ENCODE data around the gene OAS2.

DNA sequence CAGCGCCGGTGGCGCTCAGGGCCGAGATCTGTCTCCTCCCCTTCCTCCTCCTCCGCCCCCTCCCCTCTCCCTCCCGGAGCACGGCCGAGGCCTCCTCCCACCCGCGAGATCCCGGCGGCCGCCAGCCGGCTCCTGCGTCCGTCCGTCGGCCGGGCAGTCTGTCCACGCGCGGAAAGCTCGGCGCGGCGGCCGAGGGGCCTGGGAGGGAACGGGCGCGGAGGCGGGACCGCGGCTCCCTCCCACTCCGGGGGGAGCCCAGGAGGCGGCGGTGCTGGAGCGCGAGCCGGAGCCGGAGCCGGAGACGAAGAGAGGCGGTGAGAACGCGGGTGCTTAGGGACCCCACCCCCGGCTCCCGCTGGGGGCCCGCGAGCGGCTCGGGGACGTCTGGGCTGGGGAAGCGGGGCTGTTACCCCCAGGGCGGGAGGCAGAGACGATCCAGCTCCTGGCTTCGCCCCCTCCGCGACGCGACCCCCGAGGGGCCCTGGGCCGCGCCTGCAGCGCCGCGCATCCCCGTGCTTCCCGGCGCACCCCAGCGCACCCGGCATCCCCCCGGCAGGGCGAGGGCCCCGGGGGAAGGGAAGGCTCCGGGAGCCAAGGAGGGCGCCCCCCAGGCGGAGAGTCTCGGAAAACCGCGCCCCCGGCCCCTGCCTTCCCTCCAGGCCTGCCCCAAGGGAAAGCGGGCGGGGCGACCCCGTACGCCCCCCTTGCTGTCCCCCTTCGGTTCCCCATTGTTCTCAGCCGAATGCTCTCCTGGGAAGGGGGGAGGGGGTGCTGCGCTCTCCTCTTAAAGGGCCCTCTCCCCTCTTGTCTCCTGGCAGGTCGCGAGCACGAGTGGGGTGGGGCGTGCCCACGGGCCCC, 78.5 kb downstream of the OAS2 start, which contains the start of gene DTX1:
- TF ChIP-seq, protein P1, sequence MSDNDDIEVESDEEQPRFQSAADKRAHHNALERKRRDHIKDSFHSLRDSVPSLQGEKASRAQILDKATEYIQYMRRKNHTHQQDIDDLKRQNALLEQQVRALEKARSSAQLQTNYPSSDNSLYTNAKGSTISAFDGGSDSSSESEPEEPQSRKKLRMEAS (IDR thresholded peaks at IDR 0.05), result no peak
- TF ChIP-seq, protein P2, sequence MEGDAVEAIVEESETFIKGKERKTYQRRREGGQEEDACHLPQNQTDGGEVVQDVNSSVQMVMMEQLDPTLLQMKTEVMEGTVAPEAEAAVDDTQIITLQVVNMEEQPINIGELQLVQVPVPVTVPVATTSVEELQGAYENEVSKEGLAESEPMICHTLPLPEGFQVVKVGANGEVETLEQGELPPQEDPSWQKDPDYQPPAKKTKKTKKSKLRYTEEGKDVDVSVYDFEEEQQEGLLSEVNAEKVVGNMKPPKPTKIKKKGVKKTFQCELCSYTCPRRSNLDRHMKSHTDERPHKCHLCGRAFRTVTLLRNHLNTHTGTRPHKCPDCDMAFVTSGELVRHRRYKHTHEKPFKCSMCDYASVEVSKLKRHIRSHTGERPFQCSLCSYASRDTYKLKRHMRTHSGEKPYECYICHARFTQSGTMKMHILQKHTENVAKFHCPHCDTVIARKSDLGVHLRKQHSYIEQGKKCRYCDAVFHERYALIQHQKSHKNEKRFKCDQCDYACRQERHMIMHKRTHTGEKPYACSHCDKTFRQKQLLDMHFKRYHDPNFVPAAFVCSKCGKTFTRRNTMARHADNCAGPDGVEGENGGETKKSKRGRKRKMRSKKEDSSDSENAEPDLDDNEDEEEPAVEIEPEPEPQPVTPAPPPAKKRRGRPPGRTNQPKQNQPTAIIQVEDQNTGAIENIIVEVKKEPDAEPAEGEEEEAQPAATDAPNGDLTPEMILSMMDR (IDR thresholded peaks at IDR 0.05; ENCODE audit: control extremely low read depth in 1 of 3, insufficient read depth in 1 of 3, low read depth in 1 of 3, low read length in 3 of 3), result no peak
- TF ChIP-seq POLR2AphosphoS5 (IDR thresholded peaks at IDR 0.05; ENCODE audit: low read depth, low read length) (no peak), SUZ12 (IDR thresholded peaks at IDR 0.05; ENCODE audit: low read length) (no peak), SRF (IDR thresholded peaks at IDR 0.05; ENCODE audit: low read depth, low read length) (no peak), ATF3 (IDR thresholded peaks at IDR 0.05; ENCODE audit: insufficient read depth, low read depth, low read length) (no peak), NANOG (IDR thresholded peaks at IDR 0.05; ENCODE audit: insufficient read depth, low read depth, low read length, poor library complexity, severe bottlenecking) (no peak), RFX5 (IDR thresholded peaks at IDR 0.05; ENCODE audit: borderline replicate concordance, low read depth, low read length) (no peak)
